Neural progenitor cell (in vitro differentiated cells): Measurements from ENCODE around the gene INSIG1. TPM values are rescaled to one million over a fixed set of nuclear protein-coding genes. Genes with fewer than 3 reads are reported as not detected.

ENCODE experiments used
- DNase-seq: peaks from one replicate; pipeline ENCODE4 v3.0.0-alpha.2; 2016; ENCODE audit warnings: low spot score
- H2AFZ ChIP-seq: fragments of 200-600 bp; sonication (generic); replicated peaks from 2 replicates; pipeline ENCODE4 v1.6.1; 2016; ENCODE audit warnings: antibody characterized with exemption
- H3F3A ChIP-seq: fragments of 200-600 bp; sonication (generic); 2 replicates; pipeline ENCODE4 v1.6.1; 2016; ENCODE audit warnings: antibody characterized with exemption, low read depth
- H3K27ac ChIP-seq: fragments of 200-600 bp; sonication (generic); 2 replicates; pipeline ENCODE4 v1.5.1; 2016; ENCODE audit warnings: mild to moderate bottlenecking
- H3K27me3 ChIP-seq: fragments of 200-600 bp; sonication (generic); 2 replicates; pipeline ENCODE4 v1.6.1; 2016; ENCODE audit warnings: mild to moderate bottlenecking, moderate library complexity
- H3K36me3 ChIP-seq: fragments of 200-600 bp; sonication (generic); 2 replicates; pipeline ENCODE4 v1.5.1; 2016
- H3K4me1 ChIP-seq: fragments of 200-600 bp; sonication (generic); 2 replicates; pipeline ENCODE4 v1.6.1; 2016; ENCODE audit warnings: mixed run types
- H3K4me2 ChIP-seq: fragments of 200-600 bp; sonication (generic); 2 replicates; pipeline ENCODE4 v1.6.1; 2016
- H3K4me3 ChIP-seq: fragments of 200-600 bp; sonication (generic); 2 replicates; pipeline ENCODE4 v1.5.1; 2016
- H3K79me2 ChIP-seq: fragments of 200-600 bp; sonication (generic); 2 replicates; pipeline ENCODE4 v1.6.1; 2016; ENCODE audit warnings: low read depth
- H3K9ac ChIP-seq: fragments of 200-600 bp; sonication (generic); 2 replicates; pipeline ENCODE4 v1.6.1; 2016
- H3K9me3 ChIP-seq: fragments of 200-600 bp; sonication (generic); 2 replicates; pipeline ENCODE4 v1.5.1; 2016; ENCODE audit warnings: low read depth
- H4K20me1 ChIP-seq: fragments of 200-600 bp; sonication (generic); 2 replicates; pipeline ENCODE4 v1.6.1; 2016; ENCODE audit warnings: low read depth
- H3K27ac Mint-ChIP-seq: 3 replicates; pipeline ENCODE4 v1.8.0; 2021; ENCODE audit warnings: mixed read lengths
- H3K27me3 Mint-ChIP-seq: 2 replicates; pipeline ENCODE4 v1.8.0; 2022; ENCODE audit warnings: low read depth, mild to moderate bottlenecking, inconsistent platforms, moderate library complexity, mixed read lengths; ENCODE audit not compliant: insufficient read depth
- H3K36me3 Mint-ChIP-seq: 3 replicates; pipeline ENCODE4 v1.8.0; 2021; ENCODE audit warnings: mixed read lengths
- H3K4me1 Mint-ChIP-seq: 3 replicates; pipeline ENCODE4 v1.8.0; 2021; ENCODE audit warnings: mixed read lengths
- H3K4me3 Mint-ChIP-seq: 3 replicates; pipeline ENCODE4 v1.8.0; 2021; ENCODE audit warnings: mild to moderate bottlenecking, moderate library complexity, mixed read lengths
- H3K9me3 Mint-ChIP-seq: 3 replicates; pipeline ENCODE4 v1.8.0; 2020; ENCODE audit warnings: mixed read lengths
- EZH2 ChIP-seq: fragments of 200-600 bp; sonication (generic); IDR thresholded peaks from 2 replicates; pipeline ENCODE4 v1.6.1; 2017; ENCODE audit warnings: antibody characterized with exemption, mild to moderate bottlenecking, moderate library complexity
- EZH2phosphoT487 ChIP-seq: fragments of 200-600 bp; sonication (generic); IDR thresholded peaks from 2 replicates; pipeline ENCODE4 v1.6.1; 2017; ENCODE audit warnings: antibody characterized with exemption
- total RNA-seq: library from RNA; depleted of rRNA; stranded (reverse); fragments of >200 nt; gene quantifications from 2 replicates; pipeline ENCODE4 v1.2.3, GENCODE V29; 2015; ENCODE audit warnings: low replicate concordance
- TF ChIP-seq, protein P1 (sequence below): fragments of 200-600 bp; sonication (generic); IDR thresholded peaks from 2 replicates; pipeline ENCODE4 v1.5.1; 2017; ENCODE audit warnings: antibody characterized with exemption, mild to moderate bottlenecking

INSIG1 gene
- total RNA-seq, 1 donor from 2014 or later, result 94.3 TPM

DNA sequence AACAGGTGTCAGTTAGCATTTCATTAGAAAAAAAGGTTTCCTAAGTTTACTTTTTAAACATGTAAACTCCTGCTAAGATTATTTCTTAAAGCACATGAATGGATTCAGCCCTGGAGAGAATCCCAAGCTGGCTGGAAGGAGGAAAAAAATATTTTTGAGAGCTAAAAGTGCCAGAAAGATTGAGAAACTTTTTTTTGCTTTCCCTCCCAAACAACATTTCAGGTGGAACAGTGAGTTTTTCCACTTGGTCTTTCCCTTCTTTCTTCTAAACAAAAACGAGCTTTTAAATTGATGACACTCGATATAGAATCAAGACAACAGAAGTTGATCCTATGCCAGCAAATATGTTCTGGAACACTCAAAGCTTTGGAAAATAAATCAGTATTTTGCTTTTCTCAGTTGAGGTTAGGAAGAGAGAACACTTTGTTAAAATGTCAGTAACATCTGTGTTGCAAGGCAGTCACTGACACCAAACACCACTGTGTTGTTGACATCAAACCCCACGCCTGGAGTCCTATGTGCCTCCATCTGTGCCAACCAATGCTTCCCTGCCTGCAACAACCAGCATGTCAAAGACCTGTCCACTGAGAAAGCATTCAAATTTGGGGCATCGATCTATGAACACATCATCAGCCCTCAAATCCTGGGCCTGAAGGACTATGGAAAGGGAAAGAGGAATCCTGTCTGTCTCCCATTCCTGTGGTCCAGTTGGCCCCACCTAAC is 22.9 kb upstream of the INSIG1 start:
- H3K36me3 Mint-ChIP-seq, result no peaks in the 10 kb centered on the region
- TF ChIP-seq, protein P1, sequence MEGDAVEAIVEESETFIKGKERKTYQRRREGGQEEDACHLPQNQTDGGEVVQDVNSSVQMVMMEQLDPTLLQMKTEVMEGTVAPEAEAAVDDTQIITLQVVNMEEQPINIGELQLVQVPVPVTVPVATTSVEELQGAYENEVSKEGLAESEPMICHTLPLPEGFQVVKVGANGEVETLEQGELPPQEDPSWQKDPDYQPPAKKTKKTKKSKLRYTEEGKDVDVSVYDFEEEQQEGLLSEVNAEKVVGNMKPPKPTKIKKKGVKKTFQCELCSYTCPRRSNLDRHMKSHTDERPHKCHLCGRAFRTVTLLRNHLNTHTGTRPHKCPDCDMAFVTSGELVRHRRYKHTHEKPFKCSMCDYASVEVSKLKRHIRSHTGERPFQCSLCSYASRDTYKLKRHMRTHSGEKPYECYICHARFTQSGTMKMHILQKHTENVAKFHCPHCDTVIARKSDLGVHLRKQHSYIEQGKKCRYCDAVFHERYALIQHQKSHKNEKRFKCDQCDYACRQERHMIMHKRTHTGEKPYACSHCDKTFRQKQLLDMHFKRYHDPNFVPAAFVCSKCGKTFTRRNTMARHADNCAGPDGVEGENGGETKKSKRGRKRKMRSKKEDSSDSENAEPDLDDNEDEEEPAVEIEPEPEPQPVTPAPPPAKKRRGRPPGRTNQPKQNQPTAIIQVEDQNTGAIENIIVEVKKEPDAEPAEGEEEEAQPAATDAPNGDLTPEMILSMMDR, result no peak
- DNase-seq, result no peak
- Histone ChIP-seq H4K20me1 (no peaks in the 10 kb centered on the region), H3K4me2 (no peak overlapping the region), H3K4me1 (peaks cover 5% of the 10 kb centered on the region), H2AFZ (no peak overlapping the region), H3K4me3 (no peak overlapping the region), H3K79me2 (no peaks in the 10 kb centered on the region), H3K27ac (no peak overlapping the region), H3K9ac (no peak overlapping the region), H3K27me3 (no peaks in the 10 kb centered on the region), H3K36me3 (no peaks in the 10 kb centered on the region), H3K9me3 (no peaks in the 10 kb centered on the region), H3F3A (no peaks in the 10 kb centered on the region)
- H3K4me1 Mint-ChIP-seq, result no peaks in the 10 kb centered on the region
- H3K4me3 Mint-ChIP-seq, result no peak overlapping the region
- no peaks in the 10 kb centered on the region for H3K9me3 Mint-ChIP-seq
- H3K27ac Mint-ChIP-seq, result no peak overlapping the region
- H3K27me3 Mint-ChIP-seq, result peaks cover 8% of the 10 kb centered on the region

DNA sequence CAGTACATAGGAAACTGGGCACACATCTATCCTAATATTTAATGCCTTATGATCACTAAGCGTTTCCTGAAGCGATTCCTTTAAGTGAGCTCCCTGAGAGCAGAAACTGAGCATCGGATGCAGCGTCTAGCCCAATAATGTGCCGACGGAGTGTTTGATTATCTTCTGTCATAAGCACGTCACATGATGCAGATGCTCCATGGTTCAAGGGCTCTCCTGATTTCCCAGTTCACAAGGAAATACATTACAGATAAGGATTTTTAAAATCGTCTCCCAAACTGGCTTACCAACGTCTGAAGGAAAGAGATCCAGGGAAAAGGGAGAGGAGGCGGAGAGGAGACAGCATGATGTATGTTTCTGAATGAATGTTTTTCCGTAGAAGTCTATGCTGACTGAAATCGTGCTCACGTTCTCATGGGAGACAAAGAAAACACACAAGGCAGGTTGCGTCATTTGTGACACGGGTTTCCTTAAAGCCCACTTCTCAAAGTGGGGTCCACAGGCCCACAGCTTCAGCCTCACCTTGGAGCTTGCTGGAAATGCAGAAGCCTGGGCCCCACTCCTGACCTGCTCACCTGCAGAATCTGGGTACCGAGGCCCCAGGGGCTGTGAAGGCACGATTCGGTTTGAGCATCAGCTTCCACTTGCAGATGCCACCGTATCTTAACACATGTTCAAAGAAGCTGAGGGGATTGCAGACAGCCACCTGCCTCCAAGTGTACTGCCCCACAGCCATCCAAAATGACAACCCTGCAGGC is 21.5 kb upstream of the INSIG1 start:
- H3K79me2 ChIP-seq, result no peaks in the 10 kb centered on the region
- H3K4me3 ChIP-seq, result no peak overlapping the region
- no peak overlapping the region for H3K27ac Mint-ChIP-seq
- no peaks in the 10 kb centered on the region for H4K20me1 ChIP-seq
- no peaks in the 10 kb centered on the region for H3K9me3 Mint-ChIP-seq
- H3K27me3 ChIP-seq, result no peaks in the 10 kb centered on the region
- DNase-seq, result no peak
- H3K27me3 Mint-ChIP-seq, result peaks cover 8% of the 10 kb centered on the region
- H3K27ac ChIP-seq, result no peak overlapping the region
- H3K36me3 Mint-ChIP-seq, result no peaks in the 10 kb centered on the region
- TF ChIP-seq, protein P1, result no peak
- TF ChIP-seq EZH2 (no peak), EZH2phosphoT487 (no peak)
- no peak overlapping the region for H2AFZ ChIP-seq
- no peaks in the 10 kb centered on the region for H3F3A ChIP-seq
- peaks cover 15% of the 10 kb centered on the region for H3K4me1 ChIP-seq
- peaks cover 4% of the 10 kb centered on the region for H3K4me1 Mint-ChIP-seq
- H3K4me3 Mint-ChIP-seq, result no peak overlapping the region
- no peaks in the 10 kb centered on the region for H3K36me3 ChIP-seq
- no peak overlapping the region for H3K9ac ChIP-seq
- no peaks in the 10 kb centered on the region for H3K9me3 ChIP-seq
- no peak overlapping the region for H3K4me2 ChIP-seq

- Histone ChIP-seq H3K27ac (no peak overlapping the region), H3K36me3 (no peaks in the 10 kb centered on the region), H3K4me2 (no peak overlapping the region), H3K9ac (no peak overlapping the region), H3K79me2 (no peaks in the 10 kb centered on the region), H3F3A (no peaks in the 10 kb centered on the region), H3K9me3 (no peaks in the 10 kb centered on the region), H3K27me3 (no peaks in the 10 kb centered on the region), H4K20me1 (no peaks in the 10 kb centered on the region), H3K4me3 (no peak overlapping the region), H2AFZ (no peak overlapping the region), H3K4me1 (peaks cover 16% of the 10 kb centered on the region)
- H3K4me1 Mint-ChIP-seq, result peaks cover 4% of the 10 kb centered on the region
- no peak for DNase-seq
- H3K9me3 Mint-ChIP-seq, result no peaks in the 10 kb centered on the region
- TF ChIP-seq, protein P1, result no peak
- TF ChIP-seq EZH2phosphoT487 (no peak), EZH2 (no peak)
- H3K27ac Mint-ChIP-seq, result no peak overlapping the region
- peaks cover 5% of the 10 kb centered on the region for H3K27me3 Mint-ChIP-seq
- no peaks in the 10 kb centered on the region for H3K36me3 Mint-ChIP-seq
- H3K4me3 Mint-ChIP-seq, result no peak overlapping the region
These were observed 20.8 kb upstream of the INSIG1 start for GRCh38 chr7:155276800-155277375.
